ENCODE data around the gene LAS1L. TPM values are rescaled to one million over a fixed set of nuclear protein-coding genes. Genes with fewer than 3 reads are reported as not detected.

The LAS1L gene
- total RNA-seq, 4 donors from 2014 or later, result 13.9 to 28.6 (median 18.5) TPM

- no peak for TF ChIP-seq CTCF (IDR thresholded peaks at IDR 0.05; ENCODE audit: low read depth)
These were observed 25.2 kb downstream of the LAS1L start for GRCh38 chrX:65509400-65509799.

- TF ChIP-seq CTCF (IDR thresholded peaks at IDR 0.05; ENCODE audit: low read depth), result no peak
These were observed 25.7 kb downstream of the LAS1L start for GRCh38 chrX:65508851-65509250.

DNA sequence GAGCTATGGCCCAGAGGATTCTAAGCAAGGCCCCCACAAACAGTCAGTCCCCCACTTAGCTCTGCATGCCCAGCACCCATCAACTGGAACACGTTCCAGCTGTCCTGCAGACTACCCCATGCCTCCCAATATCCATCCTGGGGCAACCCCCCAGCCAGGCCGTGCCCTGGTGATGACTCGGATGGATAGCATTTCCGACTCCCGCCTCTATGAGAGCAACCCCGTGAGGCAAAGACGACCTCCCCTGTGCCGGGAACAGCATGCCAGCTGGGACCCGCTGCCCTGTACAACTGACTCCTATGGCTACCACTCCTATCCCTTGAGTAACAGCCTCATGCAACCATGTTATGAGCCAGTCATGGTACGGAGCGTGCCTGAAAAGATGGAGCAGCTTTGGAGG lies 32.0 kb downstream of the LAS1L start:
- TF ChIP-seq CTCF (IDR thresholded peaks at IDR 0.05; ENCODE audit: low read depth), result no peak

- no peak for TF ChIP-seq CTCF (IDR thresholded peaks at IDR 0.05; ENCODE audit: low read depth)
These were observed 41.2 kb downstream of the LAS1L start for GRCh38 chrX:65493431-65493830.

- no peak for TF ChIP-seq CTCF (IDR thresholded peaks at IDR 0.05; ENCODE audit: low read depth)
These were observed 43.0 kb downstream of the LAS1L start for GRCh38 chrX:65491620-65492019.

- no peak for TF ChIP-seq CTCF (IDR thresholded peaks at IDR 0.05; ENCODE audit: low read depth)
These were observed 46.1 kb downstream of the LAS1L start for GRCh38 chrX:65488495-65488894.

DNA sequence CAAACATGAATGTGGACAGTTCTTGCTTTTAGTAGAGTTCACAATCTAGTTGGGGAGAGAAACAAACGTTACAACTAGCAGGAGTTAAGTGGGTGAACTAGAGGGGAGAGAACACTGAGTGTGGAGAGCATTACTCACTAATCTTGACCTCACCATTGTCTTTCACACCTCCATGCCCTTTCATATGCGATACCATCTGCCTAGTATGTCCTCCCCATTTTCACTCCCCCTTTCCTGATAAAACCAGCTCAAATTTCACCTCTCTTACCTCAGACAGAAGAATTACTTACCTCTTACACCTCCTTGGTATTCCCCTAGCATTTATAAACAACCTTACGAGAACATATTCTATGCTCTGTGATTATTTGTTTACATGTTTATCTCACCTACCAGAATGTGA lies 53.6 kb downstream of the LAS1L start:
- no peak for TF ChIP-seq CTCF (IDR thresholded peaks at IDR 0.05; ENCODE audit: low read depth)
